ENCODE measurements around the gene ELFN2.

DNA sequence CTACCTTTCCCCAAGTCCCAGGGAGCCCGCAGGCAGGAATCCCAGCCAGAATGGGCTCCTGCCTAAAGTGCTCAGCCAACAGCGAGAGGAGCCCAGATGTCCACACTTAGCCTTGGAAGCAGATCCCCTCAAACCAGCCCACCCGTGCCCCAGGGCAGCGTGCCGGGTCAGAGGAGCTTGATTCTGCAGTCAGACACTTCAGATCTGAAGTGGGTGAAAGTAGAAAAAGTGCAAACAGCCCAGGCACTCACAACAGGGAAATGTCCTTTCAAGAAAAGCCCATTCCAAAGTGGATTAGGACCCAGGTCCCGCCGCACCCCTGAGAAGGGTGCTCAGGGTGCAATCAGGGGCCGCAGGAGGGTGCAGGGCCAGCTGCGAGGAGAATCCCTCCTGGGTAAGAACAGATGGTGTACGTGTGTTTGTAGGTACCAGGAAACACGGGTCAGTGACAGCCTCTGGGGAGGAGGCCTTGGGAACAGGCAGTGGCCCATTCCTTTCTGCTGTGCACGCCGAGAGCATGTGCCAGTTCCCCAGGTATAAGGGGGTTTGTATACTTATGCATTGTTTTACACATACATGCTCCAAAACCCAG is 17.7 kb downstream of the ELFN2 start:
- TF ChIP-seq POLR2A (IDR thresholded peaks at IDR 0.05), result no peak
- TF ChIP-seq, protein P1, sequence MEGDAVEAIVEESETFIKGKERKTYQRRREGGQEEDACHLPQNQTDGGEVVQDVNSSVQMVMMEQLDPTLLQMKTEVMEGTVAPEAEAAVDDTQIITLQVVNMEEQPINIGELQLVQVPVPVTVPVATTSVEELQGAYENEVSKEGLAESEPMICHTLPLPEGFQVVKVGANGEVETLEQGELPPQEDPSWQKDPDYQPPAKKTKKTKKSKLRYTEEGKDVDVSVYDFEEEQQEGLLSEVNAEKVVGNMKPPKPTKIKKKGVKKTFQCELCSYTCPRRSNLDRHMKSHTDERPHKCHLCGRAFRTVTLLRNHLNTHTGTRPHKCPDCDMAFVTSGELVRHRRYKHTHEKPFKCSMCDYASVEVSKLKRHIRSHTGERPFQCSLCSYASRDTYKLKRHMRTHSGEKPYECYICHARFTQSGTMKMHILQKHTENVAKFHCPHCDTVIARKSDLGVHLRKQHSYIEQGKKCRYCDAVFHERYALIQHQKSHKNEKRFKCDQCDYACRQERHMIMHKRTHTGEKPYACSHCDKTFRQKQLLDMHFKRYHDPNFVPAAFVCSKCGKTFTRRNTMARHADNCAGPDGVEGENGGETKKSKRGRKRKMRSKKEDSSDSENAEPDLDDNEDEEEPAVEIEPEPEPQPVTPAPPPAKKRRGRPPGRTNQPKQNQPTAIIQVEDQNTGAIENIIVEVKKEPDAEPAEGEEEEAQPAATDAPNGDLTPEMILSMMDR (IDR thresholded peaks at IDR 0.05), result no peak

Measured in prostate gland (tissue), 2 donors.